NCI-H187 treated with DMSO at 0.1 percent for 48 hours (cell line): ENCODE results near the gene AFTPH.

ENCODE experiments used
- DNase-seq: peaks from one replicate; lab custom pipeline; 2025; lab: John Stamatoyannopoulos, UW

Gene AFTPH

GRCh38 chr2:64542071-64543007, 18.2 kb downstream of the AFTPH start:
- no peak for DNase-seq

- no peak for DNase-seq
Observed at GRCh38 chr2:64543008-64543697, 19.0 kb downstream of the AFTPH start.

GRCh38 chr2:64548761-64549160, 24.6 kb downstream of the AFTPH start:
- DNase-seq, result no peak

- no peak for DNase-seq
Observed at GRCh38 chr2:64550042-64550441, 25.9 kb downstream of the AFTPH start.

GRCh38 chr2:64551851-64552250, 27.7 kb downstream of the AFTPH start:
- DNase-seq, result no peak

- no peak for DNase-seq
Observed at GRCh38 chr2:64554117-64554516, 30.0 kb downstream of the AFTPH start.

- DNase-seq, result no peak
Observed at GRCh38 chr2:64558445-64559081, 34.4 kb downstream of the AFTPH start.

GRCh38 chr2:64562148-64562784, 38.1 kb downstream of the AFTPH start:
- DNase-seq, result no peak

GRCh38 chr2:64563436-64563938, 39.4 kb downstream of the AFTPH start:
- DNase-seq, result no peak

GRCh38 chr2:64565949-64566710, 42.0 kb downstream of the AFTPH start:
- no peak for DNase-seq

GRCh38 chr2:64567473-64567872, 43.3 kb downstream of the AFTPH start:
- DNase-seq, result no peak

GRCh38 chr2:64568836-64569235, 44.7 kb downstream of the AFTPH start:
- DNase-seq, result no peak

- DNase-seq, result no peak
Observed at GRCh38 chr2:64574871-64575270, 50.7 kb downstream of the AFTPH start.

GRCh38 chr2:64581018-64581417, 56.9 kb downstream of the AFTPH start:
- DNase-seq, result no peak

- DNase-seq, result no peak
Observed at GRCh38 chr2:64581777-64582539, 57.8 kb downstream of the AFTPH start.

- DNase-seq, result no peak
Observed at GRCh38 chr2:64582774-64583340, 58.7 kb downstream of the AFTPH start.

- no peak for DNase-seq
Observed at GRCh38 chr2:64586054-64586453, 61.9 kb downstream of the AFTPH start.

GRCh38 chr2:64586883-64587481, 62.9 kb downstream of the AFTPH start:
- DNase-seq, result peak; percentile 35

- DNase-seq, result no peak
Observed at GRCh38 chr2:64587561-64587960, 63.4 kb downstream of the AFTPH start.

- DNase-seq, result no peak
Observed at GRCh38 chr2:64591188-64591587, 67.1 kb downstream of the AFTPH start.
